HepG2 (cell line): ENCODE measurements around the gene NDUFS7. TPM values are rescaled to one million over a fixed set of nuclear protein-coding genes. Genes with fewer than 3 reads are reported as not detected.

Source experiments
- CBX1 ChIP-seq: IDR thresholded peaks from one replicate; pipeline ENCODE4 v1.6.1; 2016; ENCODE audit warnings: antibody characterized with exemption, low read depth
- EP300 ChIP-seq, 3 experiments: sonication (generic) in 1 of 3; formaldehyde crosslinking in 1 of 3; IDR thresholded peaks; 2 replicates each; pipeline versions ENCODE4 v1.5.1 to v1.6.1; 2011 to 2020; ENCODE audit warnings: low read depth in 2 of 3, low read length in 2 of 3, borderline replicate concordance in 1 of 3, improper control_type of control experiment in 1 of 3, mild to moderate bottlenecking in 1 of 3, missing genetic modification reagents in 1 of 3, moderate library complexity in 1 of 3
- HOXA5 ChIP-seq: sonication (generic); formaldehyde crosslinking; IDR thresholded peaks from 2 replicates; pipeline ENCODE4 v1.4.0; 2020; ENCODE audit warnings: missing genetic modification reagents
- JUND ChIP-seq: sonication (generic); formaldehyde crosslinking; IDR thresholded peaks from 2 replicates; pipeline ENCODE4 v1.8.0; 2022; ENCODE audit warnings: mild to moderate bottlenecking, missing genetic modification reagents
- NAIF1 ChIP-seq: sonication (generic); formaldehyde crosslinking; IDR thresholded peaks from 2 replicates; pipeline ENCODE4 v1.5.0; 2020; ENCODE audit warnings: mild to moderate bottlenecking, missing genetic modification reagents, borderline replicate concordance
- SCMH1 ChIP-seq: sonication (generic); formaldehyde crosslinking; IDR thresholded peaks from 2 replicates; pipeline ENCODE4 v1.9.0; 2021; ENCODE audit warnings: missing genetic modification reagents, mild to moderate bottlenecking, borderline replicate concordance
- SP5 ChIP-seq: IDR thresholded peaks from 2 replicates; pipeline ENCODE4 v1.6.1; 2016; ENCODE audit warnings: low read depth, borderline replicate concordance
- TAF15 ChIP-seq: fragments of 200-400 bp; formaldehyde crosslinking; IDR thresholded peaks from one replicate; pipeline ENCODE4 v1.6.1; 2018; ENCODE audit warnings: mild to moderate bottlenecking, low read depth, low read length; ENCODE audit not compliant: poor library complexity, severe bottlenecking
- TEAD2 ChIP-seq: sonication (generic); formaldehyde crosslinking; IDR thresholded peaks from 2 replicates; pipeline ENCODE4 v1.9.0; 2021; ENCODE audit warnings: missing genetic modification reagents
- ZNF251 ChIP-seq: sonication (generic); formaldehyde crosslinking; IDR thresholded peaks from 2 replicates; pipeline ENCODE4 v1.9.0; 2021; ENCODE audit warnings: mild to moderate bottlenecking, missing genetic modification reagents
- ZNF33B ChIP-seq: sonication (generic); formaldehyde crosslinking; IDR thresholded peaks from 2 replicates; pipeline ENCODE4 v1.5.1; 2020; ENCODE audit warnings: mild to moderate bottlenecking, missing genetic modification reagents
- ZNF563 ChIP-seq: sonication (generic); formaldehyde crosslinking; IDR thresholded peaks from 2 replicates; pipeline ENCODE4 v1.8.0; 2022; ENCODE audit warnings: mild to moderate bottlenecking, moderate library complexity, missing genetic modification reagents
- polyA plus RNA-seq, 8 experiments: library from polyadenylated mRNA; depleted of rRNA in 3 of 8; stranded (reverse) in 7 of 8; unstranded in 1 of 8; fragments of >200 nt; fragmentation: Illumina TruSeq in 4 of 8; extraction: Trizol in 4 of 8; gene quantifications; 2 replicates each; pipeline versions ENCODE4 v1.2.1 to v1.2.3, GENCODE V29; 2011 to 2016; ENCODE audit warnings: low read depth in 4 of 8, missing spikeins in 1 of 8, mixed read lengths in 1 of 8; ENCODE audit not compliant: insufficient read depth in 1 of 8
- total RNA-seq, 5 experiments: library from RNA; depleted of rRNA; stranded (reverse); fragments of >200 nt; fragmentation: Illumina TruSeq; extraction: Trizol; gene quantifications; 2 replicates each; pipeline ENCODE4 v1.2.3, GENCODE V29; 2016; ENCODE audit warnings: low read depth in 1 of 5
- TF ChIP-seq, protein P1 (sequence below): sonication (generic); formaldehyde crosslinking; conservative IDR thresholded peaks from 2 replicates; pipeline ENCODE4 v1.8.1; 2023; ENCODE audit warnings: missing genetic modification reagents
- TF ChIP-seq, protein P2 (sequence below): sonication (generic); formaldehyde crosslinking; IDR thresholded peaks from 2 replicates; pipeline ENCODE4 v1.5.0; 2020; ENCODE audit warnings: mild to moderate bottlenecking, missing genetic modification reagents, borderline replicate concordance
- TF ChIP-seq, protein P3 (sequence below): IDR thresholded peaks from 2 replicates; pipeline ENCODE4 v1.6.1; 2018; ENCODE audit warnings: missing genetic modification reagents, mild to moderate bottlenecking, missing compliant biosample characterization
- TF ChIP-seq, protein P4 (sequence below): sonication (generic); formaldehyde crosslinking; IDR thresholded peaks from 2 replicates; pipeline ENCODE4 v1.4.0; 2020; ENCODE audit warnings: missing genetic modification reagents
- TF ChIP-seq, protein P5 (sequence below): sonication (generic); formaldehyde crosslinking; conservative IDR thresholded peaks from 2 replicates; pipeline ENCODE4 v1.8.0; 2022; ENCODE audit warnings: low read depth, missing genetic modification reagents
- TF ChIP-seq, protein P6 (sequence below): IDR thresholded peaks from 2 replicates; pipeline ENCODE4 v1.6.1; 2016; ENCODE audit warnings: control low read depth

NDUFS7 gene
- total and polyA plus RNA-seq, 2 of the 13 experiments (the other 11 are each of a cell fraction or from before 2014, with no cell fraction given), result 34.3 to 66.9 TPM

DNA sequence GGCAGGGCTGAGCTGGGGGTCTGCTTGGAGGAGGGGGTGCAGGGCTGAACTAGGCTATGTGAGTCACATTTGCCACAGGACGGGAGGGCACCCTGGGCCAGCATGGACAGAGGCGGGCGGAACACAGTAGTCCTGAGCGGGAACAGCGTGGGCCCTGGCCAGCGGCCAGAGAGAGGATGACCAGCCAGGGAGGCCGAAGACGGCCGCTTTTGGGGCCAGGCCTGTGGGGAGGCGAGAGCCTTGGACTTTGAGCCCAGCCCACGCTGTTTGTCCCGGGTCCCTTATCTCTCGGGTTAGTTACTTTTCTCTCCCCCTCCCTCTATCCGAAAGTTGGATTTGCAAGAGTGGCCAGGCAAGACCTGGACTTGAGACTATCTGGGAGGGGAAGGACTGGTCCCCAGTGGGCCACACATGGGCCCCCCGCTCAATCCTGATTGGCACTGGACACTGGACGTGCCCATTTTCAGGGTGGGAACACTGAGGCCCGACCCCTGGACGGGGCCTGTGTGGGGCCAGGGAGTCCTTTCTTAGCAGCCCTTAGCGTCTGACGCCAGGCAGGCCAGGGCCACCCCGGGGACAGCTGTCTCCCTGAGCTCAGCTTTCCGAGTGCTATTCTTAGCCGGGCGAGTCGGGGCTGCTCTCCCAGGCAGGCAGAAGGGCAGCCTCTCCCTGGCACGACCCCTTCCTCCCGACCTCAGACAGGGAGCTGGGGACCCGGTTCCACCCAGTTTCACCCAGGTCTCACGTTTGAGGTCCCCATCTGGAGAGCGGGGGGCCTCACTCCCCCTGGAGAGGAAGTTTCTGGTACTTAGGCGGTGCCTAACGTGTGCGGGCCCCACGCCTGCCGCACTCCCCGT, 16.8 kb downstream of the NDUFS7 start (continued):
- TF ChIP-seq, protein P1, sequence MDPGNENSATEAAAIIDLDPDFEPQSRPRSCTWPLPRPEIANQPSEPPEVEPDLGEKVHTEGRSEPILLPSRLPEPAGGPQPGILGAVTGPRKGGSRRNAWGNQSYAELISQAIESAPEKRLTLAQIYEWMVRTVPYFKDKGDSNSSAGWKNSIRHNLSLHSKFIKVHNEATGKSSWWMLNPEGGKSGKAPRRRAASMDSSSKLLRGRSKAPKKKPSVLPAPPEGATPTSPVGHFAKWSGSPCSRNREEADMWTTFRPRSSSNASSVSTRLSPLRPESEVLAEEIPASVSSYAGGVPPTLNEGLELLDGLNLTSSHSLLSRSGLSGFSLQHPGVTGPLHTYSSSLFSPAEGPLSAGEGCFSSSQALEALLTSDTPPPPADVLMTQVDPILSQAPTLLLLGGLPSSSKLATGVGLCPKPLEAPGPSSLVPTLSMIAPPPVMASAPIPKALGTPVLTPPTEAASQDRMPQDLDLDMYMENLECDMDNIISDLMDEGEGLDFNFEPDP (CRISPR knock-in tag), result no peak
- TF ChIP-seq, protein P2, sequence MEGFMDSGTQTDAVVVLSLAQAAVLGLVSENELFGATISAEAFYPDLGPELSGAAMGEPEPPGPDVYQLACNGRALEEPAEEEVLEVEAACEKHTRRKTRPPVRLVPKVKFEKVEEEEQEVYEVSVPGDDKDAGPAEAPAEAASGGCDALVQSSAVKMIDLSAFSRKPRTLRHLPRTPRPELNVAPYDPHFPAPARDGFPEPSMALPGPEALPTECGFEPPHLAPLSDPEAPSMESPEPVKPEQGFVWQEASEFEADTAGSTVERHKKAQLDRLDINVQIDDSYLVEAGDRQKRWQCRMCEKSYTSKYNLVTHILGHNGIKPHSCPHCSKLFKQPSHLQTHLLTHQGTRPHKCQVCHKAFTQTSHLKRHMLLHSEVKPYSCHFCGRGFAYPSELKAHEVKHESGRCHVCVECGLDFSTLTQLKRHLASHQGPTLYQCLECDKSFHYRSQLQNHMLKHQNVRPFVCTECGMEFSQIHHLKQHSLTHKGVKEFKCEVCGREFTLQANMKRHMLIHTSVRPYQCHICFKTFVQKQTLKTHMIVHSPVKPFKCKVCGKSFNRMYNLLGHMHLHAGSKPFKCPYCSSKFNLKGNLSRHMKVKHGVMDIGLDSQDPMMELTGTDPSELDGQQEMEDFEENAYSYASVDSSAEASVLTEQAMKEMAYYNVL (CRISPR knock-in tag), result peak; percentile 76
- TF ChIP-seq, protein P3, sequence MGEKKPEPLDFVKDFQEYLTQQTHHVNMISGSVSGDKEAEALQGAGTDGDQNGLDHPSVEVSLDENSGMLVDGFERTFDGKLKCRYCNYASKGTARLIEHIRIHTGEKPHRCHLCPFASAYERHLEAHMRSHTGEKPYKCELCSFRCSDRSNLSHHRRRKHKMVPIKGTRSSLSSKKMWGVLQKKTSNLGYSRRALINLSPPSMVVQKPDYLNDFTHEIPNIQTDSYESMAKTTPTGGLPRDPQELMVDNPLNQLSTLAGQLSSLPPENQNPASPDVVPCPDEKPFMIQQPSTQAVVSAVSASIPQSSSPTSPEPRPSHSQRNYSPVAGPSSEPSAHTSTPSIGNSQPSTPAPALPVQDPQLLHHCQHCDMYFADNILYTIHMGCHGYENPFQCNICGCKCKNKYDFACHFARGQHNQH (CRISPR knock-in tag), result peak; percentile 56
- TF ChIP-seq TAF15, result no peak
- TF ChIP-seq SP5, result peak; percentile 56; the same call in 1 of the 2 replicates
- TF ChIP-seq JUND (CRISPR knock-in tag), result peak; percentile 48; the same call in 1 of the 2 replicates
- TF ChIP-seq, protein P4, sequence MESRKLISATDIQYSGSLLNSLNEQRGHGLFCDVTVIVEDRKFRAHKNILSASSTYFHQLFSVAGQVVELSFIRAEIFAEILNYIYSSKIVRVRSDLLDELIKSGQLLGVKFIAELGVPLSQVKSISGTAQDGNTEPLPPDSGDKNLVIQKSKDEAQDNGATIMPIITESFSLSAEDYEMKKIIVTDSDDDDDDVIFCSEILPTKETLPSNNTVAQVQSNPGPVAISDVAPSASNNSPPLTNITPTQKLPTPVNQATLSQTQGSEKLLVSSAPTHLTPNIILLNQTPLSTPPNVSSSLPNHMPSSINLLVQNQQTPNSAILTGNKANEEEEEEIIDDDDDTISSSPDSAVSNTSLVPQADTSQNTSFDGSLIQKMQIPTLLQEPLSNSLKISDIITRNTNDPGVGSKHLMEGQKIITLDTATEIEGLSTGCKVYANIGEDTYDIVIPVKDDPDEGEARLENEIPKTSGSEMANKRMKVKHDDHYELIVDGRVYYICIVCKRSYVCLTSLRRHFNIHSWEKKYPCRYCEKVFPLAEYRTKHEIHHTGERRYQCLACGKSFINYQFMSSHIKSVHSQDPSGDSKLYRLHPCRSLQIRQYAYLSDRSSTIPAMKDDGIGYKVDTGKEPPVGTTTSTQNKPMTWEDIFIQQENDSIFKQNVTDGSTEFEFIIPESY, result peak; percentile 47; the same call in 1 of the 2 replicates
- peak; percentile 87 for TF ChIP-seq CBX1
- no peak for TF ChIP-seq ZNF563 (CRISPR knock-in tag)
- TF ChIP-seq HOXA5, result no peak; the same call in 1 of the 2 replicates
- TF ChIP-seq, protein P5, sequence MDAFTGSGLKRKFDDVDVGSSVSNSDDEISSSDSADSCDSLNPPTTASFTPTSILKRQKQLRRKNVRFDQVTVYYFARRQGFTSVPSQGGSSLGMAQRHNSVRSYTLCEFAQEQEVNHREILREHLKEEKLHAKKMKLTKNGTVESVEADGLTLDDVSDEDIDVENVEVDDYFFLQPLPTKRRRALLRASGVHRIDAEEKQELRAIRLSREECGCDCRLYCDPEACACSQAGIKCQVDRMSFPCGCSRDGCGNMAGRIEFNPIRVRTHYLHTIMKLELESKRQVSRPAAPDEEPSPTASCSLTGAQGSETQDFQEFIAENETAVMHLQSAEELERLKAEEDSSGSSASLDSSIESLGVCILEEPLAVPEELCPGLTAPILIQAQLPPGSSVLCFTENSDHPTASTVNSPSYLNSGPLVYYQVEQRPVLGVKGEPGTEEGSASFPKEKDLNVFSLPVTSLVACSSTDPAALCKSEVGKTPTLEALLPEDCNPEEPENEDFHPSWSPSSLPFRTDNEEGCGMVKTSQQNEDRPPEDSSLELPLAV (CRISPR knock-in tag), result no peak
- TF ChIP-seq, protein P6, sequence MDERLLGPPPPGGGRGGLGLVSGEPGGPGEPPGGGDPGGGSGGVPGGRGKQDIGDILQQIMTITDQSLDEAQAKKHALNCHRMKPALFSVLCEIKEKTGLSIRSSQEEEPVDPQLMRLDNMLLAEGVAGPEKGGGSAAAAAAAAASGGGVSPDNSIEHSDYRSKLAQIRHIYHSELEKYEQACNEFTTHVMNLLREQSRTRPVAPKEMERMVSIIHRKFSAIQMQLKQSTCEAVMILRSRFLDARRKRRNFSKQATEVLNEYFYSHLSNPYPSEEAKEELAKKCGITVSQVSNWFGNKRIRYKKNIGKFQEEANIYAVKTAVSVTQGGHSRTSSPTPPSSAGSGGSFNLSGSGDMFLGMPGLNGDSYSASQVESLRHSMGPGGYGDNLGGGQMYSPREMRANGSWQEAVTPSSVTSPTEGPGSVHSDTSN (CRISPR knock-in tag), result peak; percentile 59
- TF ChIP-seq ZNF33B (CRISPR knock-in tag), result no peak
- no peak for TF ChIP-seq SCMH1 (CRISPR knock-in tag)
- no peak for TF ChIP-seq NAIF1 (CRISPR knock-in tag)
- no peak for TF ChIP-seq ZNF251 (CRISPR knock-in tag)
- TF ChIP-seq TEAD2, result no peak
- TF ChIP-seq EP300 (IDR thresholded peaks at IDR 0.05; ENCODE audit: low read depth in 2 of 2, low read length in 2 of 2), result peak in 1 of 2 experiments; percentile 70; a peak in 2 of 4 replicates
- peak; percentile 50; the same call in 1 of the 2 replicates for TF ChIP-seq EP300 (CRISPR knock-in tag; IDR thresholded peaks at IDR 0.05; ENCODE audit: borderline replicate concordance)
